GM23248 (cell line): ENCODE data around the gene C9orf43. TPM values are rescaled to one million over a fixed set of nuclear protein-coding genes. Genes with fewer than 3 reads are reported as not detected.

ENCODE experiments used
- DNase-seq: peaks from one replicate; pipeline ENCODE4 v3.0.0-alpha.2; 2015
- H2AFZ ChIP-seq: fragments of 200-600 bp; sonication (generic); 2 replicates; pipeline ENCODE4 v1.6.1; 2016; ENCODE audit warnings: antibody characterized with exemption
- H3F3A ChIP-seq: fragments of 200-600 bp; sonication (generic); 2 replicates; pipeline ENCODE4 v1.6.1; 2016; ENCODE audit warnings: mild to moderate bottlenecking, antibody characterized with exemption, mixed run types; ENCODE audit not compliant: insufficient read depth
- H3K27ac ChIP-seq: fragments of 200-600 bp; sonication (generic); 2 replicates; pipeline ENCODE4 v1.5.1; 2016; ENCODE audit warnings: mild to moderate bottlenecking
- H3K27me3 ChIP-seq: fragments of 200-600 bp; sonication (generic); replicated peaks from 2 replicates; pipeline ENCODE4 v1.6.1; 2016; ENCODE audit warnings: mild to moderate bottlenecking; ENCODE audit not compliant: insufficient read depth
- H3K36me3 ChIP-seq: fragments of 200-600 bp; sonication (generic); 2 replicates; pipeline ENCODE4 v1.6.1; 2016; ENCODE audit warnings: low read depth, mild to moderate bottlenecking
- H3K4me1 ChIP-seq: fragments of 200-600 bp; sonication (generic); 2 replicates; pipeline ENCODE4 v1.6.1; 2016; ENCODE audit warnings: mild to moderate bottlenecking; ENCODE audit not compliant: insufficient read depth
- H3K4me2 ChIP-seq: fragments of 200-600 bp; sonication (generic); one replicate; pipeline ENCODE4 v1.6.1; 2016; ENCODE audit warnings: mild to moderate bottlenecking; ENCODE audit not compliant: unreplicated experiment
- H3K4me3 ChIP-seq: fragments of 200-600 bp; sonication (generic); 2 replicates; pipeline ENCODE4 v1.5.1; 2016; ENCODE audit warnings: mild to moderate bottlenecking
- H3K79me2 ChIP-seq: fragments of 200-600 bp; sonication (generic); 2 replicates; pipeline ENCODE4 v1.6.1; 2016; ENCODE audit warnings: mild to moderate bottlenecking; ENCODE audit not compliant: insufficient read depth
- H3K9ac ChIP-seq: fragments of 200-600 bp; sonication (generic); 2 replicates; pipeline ENCODE4 v1.6.1; 2016; ENCODE audit warnings: mild to moderate bottlenecking
- H3K9me2 ChIP-seq: fragments of 200-600 bp; sonication (generic); 2 replicates; pipeline ENCODE4 v1.6.1; 2016; ENCODE audit warnings: mixed run types, mild to moderate bottlenecking, moderate library complexity; ENCODE audit not compliant: insufficient read depth
- H3K9me3 ChIP-seq: fragments of 200-600 bp; sonication (generic); one replicate; pipeline ENCODE4 v1.6.1; 2017; ENCODE audit warnings: low read depth
- H4K20me1 ChIP-seq: fragments of 200-600 bp; sonication (generic); 2 replicates; pipeline ENCODE4 v1.6.0; 2016; ENCODE audit not compliant: insufficient read depth
- EZH2 ChIP-seq: fragments of 200-600 bp; sonication (generic); IDR thresholded peaks from 2 replicates; pipeline ENCODE4 v1.6.1; 2018; ENCODE audit warnings: antibody characterized with exemption, mild to moderate bottlenecking; ENCODE audit not compliant: insufficient read depth, poor library complexity, severe bottlenecking
- EZH2phosphoT487 ChIP-seq: fragments of 200-600 bp; sonication (generic); IDR thresholded peaks from 2 replicates; pipeline ENCODE4 v1.6.1; 2018; ENCODE audit warnings: antibody characterized with exemption, moderate library complexity, mild to moderate bottlenecking, low read depth; ENCODE audit not compliant: insufficient read depth
- WGBS, 2 experiments: methylation state at CpG; one replicate each; pipeline ENCODE4 v1.1.6; 2015 to 2017; ENCODE audit warnings: low lambda C conversion rate in 2 of 2, low coverage in 1 of 2; ENCODE audit errors: missing lambda C conversion rate in 2 of 2; 5-methylcytosine and 5-hydroxymethylcytosine counted together
- in situ Hi-C: fragments of 300-500 bp; cut with MboI; formaldehyde crosslinking; loops from 2 replicates; pipeline ENCODE4 v1.15.0; 2020
- polyA plus RNA-seq: library from polyadenylated mRNA; unstranded; fragments of >200 nt; fragmentation: Nextera tagmentation; extraction: Ambion mirVana; gene quantifications from 2 replicates; pipeline ENCODE4 v1.2.1, GENCODE V29; 2016
- total RNA-seq: library from RNA; depleted of rRNA; stranded (reverse); fragments of >200 nt; shearing (Covaris generic); gene quantifications from 2 replicates; pipeline ENCODE4 v1.2.3, GENCODE V29; 2014; rRNA removed

Gene C9orf43
- total and polyA plus RNA-seq, 2 experiments from 2014 or later, result 0.59 to 0.76 TPM

DNA sequence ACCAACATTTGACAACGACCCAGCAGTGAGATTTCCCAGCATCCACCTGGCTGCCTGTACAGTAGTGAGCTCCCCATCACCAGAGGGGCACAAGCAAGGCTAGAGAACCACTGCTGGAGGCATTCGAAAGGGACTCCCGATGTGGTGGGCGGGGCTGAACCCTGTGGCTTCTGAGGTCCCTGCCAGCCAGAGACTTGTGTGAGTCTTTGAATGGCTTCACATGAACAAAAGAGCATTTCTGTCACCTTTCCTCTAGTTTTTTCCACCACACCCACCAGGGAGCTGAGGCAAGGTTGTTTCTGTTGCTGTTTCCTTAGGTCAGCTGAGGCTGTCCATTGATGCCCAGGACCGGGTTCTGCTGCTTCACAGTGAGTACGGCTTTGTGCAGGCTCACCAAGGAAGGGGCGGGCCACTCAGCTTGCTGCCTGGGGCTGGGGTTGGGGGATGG, 68.7 kb downstream of the C9orf43 start:
- Histone ChIP-seq H2AFZ (no peak overlapping the region), H3K4me1 (no peaks in the 10 kb centered on the region), H3K9me2 (no peaks in the 10 kb centered on the region), H3F3A (no peaks in the 10 kb centered on the region), H3K27me3 (no peaks in the 10 kb centered on the region), H3K79me2 (no peaks in the 10 kb centered on the region), H3K4me2 (no peak overlapping the region), H3K36me3 (no peaks in the 10 kb centered on the region), H4K20me1 (no peaks in the 10 kb centered on the region), H3K9me3 (no peaks in the 10 kb centered on the region), H3K9ac (no peak overlapping the region), H3K27ac (no peak overlapping the region), H3K4me3 (no peak overlapping the region)
- DNase-seq, result no peak
- in situ Hi-C loops, result no loop called here
- 53 to 61% methylated on average over 7 of the region's 7 CpGs for WGBS, 2 experiments
- TF ChIP-seq EZH2 (no peak), EZH2phosphoT487 (no peak)

Other genes with a start within 250 kb of the C9orf43 start
- 23.1 and 26.1 TPM in 2 replicates for gene FKBP15, start 189.5 kb upstream of the C9orf43 start, total RNA-seq
- 17.8 and 18.6 TPM in 2 replicates for gene FKBP15, start 189.5 kb upstream of the C9orf43 start, polyA plus RNA-seq
- 33.6 and 35.8 TPM in 2 replicates for gene SLC31A1, start 189.2 kb upstream of the C9orf43 start, total RNA-seq
- 36.4 and 37.1 TPM in 2 replicates for gene SLC31A1, start 189.2 kb upstream of the C9orf43 start, polyA plus RNA-seq
- 15.9 and 21.6 TPM in 2 replicates for gene CDC26, start 135.2 kb upstream of the C9orf43 start, total RNA-seq
- gene CDC26, start 135.2 kb upstream of the C9orf43 start, polyA plus RNA-seq, result 67.2 and 70.9 TPM in 2 replicates
- 26.5 and 27.4 TPM in 2 replicates for gene PRPF4, start 135.1 kb upstream of the C9orf43 start, total RNA-seq
- 25.7 and 27.0 TPM in 2 replicates for gene PRPF4, start 135.1 kb upstream of the C9orf43 start, polyA plus RNA-seq
- not detected in 2 replicates for gene RNF183, start 107.4 kb upstream of the C9orf43 start, total RNA-seq
- gene RNF183, start 107.4 kb upstream of the C9orf43 start, polyA plus RNA-seq, result not detected in 2 replicates
- 0.97 and 1.0 TPM in 2 replicates for gene WDR31, start 70.5 kb upstream of the C9orf43 start, total RNA-seq
- gene WDR31, start 70.5 kb upstream of the C9orf43 start, polyA plus RNA-seq, result 3.1 and 3.7 TPM in 2 replicates
- gene BSPRY, start 61.2 kb upstream of the C9orf43 start, total RNA-seq, result not detected in 2 replicates
- not detected in 2 replicates for gene BSPRY, start 61.2 kb upstream of the C9orf43 start, polyA plus RNA-seq
- gene HDHD3, start 33.8 kb upstream of the C9orf43 start, total RNA-seq, result 5.3 and 13.2 TPM in 2 replicates
- gene HDHD3, start 33.8 kb upstream of the C9orf43 start, polyA plus RNA-seq, result 7.7 and 8.3 TPM in 2 replicates
- gene ALAD, start 9.5 kb upstream of the C9orf43 start, total RNA-seq, result 9.7 and 13.7 TPM in 2 replicates
- gene ALAD, start 9.5 kb upstream of the C9orf43 start, polyA plus RNA-seq, result 18.5 and 18.7 TPM in 2 replicates
- 52.1 and 55.4 TPM in 2 replicates for gene POLE3, start 72 bp upstream of the C9orf43 start, total RNA-seq
- gene POLE3, start 72 bp upstream of the C9orf43 start, polyA plus RNA-seq, result 49.4 and 55.8 TPM in 2 replicates
- gene RGS3, start 53.0 kb downstream of the C9orf43 start, total RNA-seq, result 44.5 and 58.0 TPM in 2 replicates
- 48.6 and 54.8 TPM in 2 replicates for gene RGS3, start 53.0 kb downstream of the C9orf43 start, polyA plus RNA-seq